SK-N-SH (cell line): ENCODE data around the gene IRF2. TPM values are rescaled to one million over a fixed set of nuclear protein-coding genes. Genes with fewer than 3 reads are reported as not detected.
"Not testable (repeated sequence)": the region's sequence is repeated elsewhere in the genome, so short reads cannot be mapped to it uniquely, and the experiment has no call there.

ENCODE experiments used
- CTCF ChIA-PET: fragments of 300-600, 350-600 bp; formaldehyde crosslinking; extraction: SDS; loops from one replicate; lab custom pipeline; 2021; lab: Yijun Ruan, JAX
- POLR2A ChIA-PET: fragments of 350-600 bp; sonication (Branson Sonifier 250); formaldehyde crosslinking; extraction: SDS; loops from one replicate; lab custom pipeline; 2020; ENCODE audit warnings: antibody characterized with exemption, inconsistent platforms; lab: Yijun Ruan, JAX
- DNase-seq: peaks from one replicate; pipeline ENCODE4 v3.0.0; 2012
- H2AFZ ChIP-seq: fragments of 200-600 bp; sonication (generic); 2 replicates; pipeline ENCODE4 v1.8.1; 2016; ENCODE audit warnings: antibody characterized with exemption, mild to moderate bottlenecking, low read depth
- H3F3A ChIP-seq: fragments of 200-600 bp; sonication (generic); replicated peaks from 2 replicates; pipeline ENCODE3; 2016; ENCODE audit warnings: antibody characterized with exemption, mild to moderate bottlenecking; ENCODE audit not compliant: insufficient read depth
- H3K27ac ChIP-seq, 2 experiments: fragments of 200-500 bp in 1 of 2; fragments of 200-600 bp in 1 of 2; sonication (Bioruptor generic) in 1 of 2; sonication (generic), shearing (Covaris generic) in 1 of 2; 2 replicates each; pipeline versions ENCODE4 v1.5.1 to v1.6.1; 2014 to 2016; ENCODE audit warnings: low read depth in 2 of 2, inconsistent platforms in 1 of 2, low read length in 1 of 2, mild to moderate bottlenecking in 1 of 2, mixed read lengths in 1 of 2
- H3K27me3 ChIP-seq: fragments of 200-600 bp; sonication (generic), shearing (Covaris generic); 2 replicates; pipeline ENCODE4 v1.6.1; 2016; ENCODE audit warnings: mixed run types; ENCODE audit not compliant: insufficient read depth
- H3K36me3 ChIP-seq, 2 experiments: fragments of 200-500 bp in 1 of 2; fragments of 200-600 bp in 1 of 2; sonication (Bioruptor generic) in 1 of 2; sonication (generic) in 1 of 2; replicated peaks in 1 of 2; 2 replicates each; pipeline versions ENCODE3 to v1.5.1; 2014 to 2016; ENCODE audit warnings: low read length in 1 of 2, mild to moderate bottlenecking in 1 of 2; ENCODE audit not compliant: insufficient read depth in 2 of 2, control insufficient read depth in 1 of 2
- H3K4me1 ChIP-seq, 2 experiments: fragments of 200-500 bp in 1 of 2; fragments of 200-600 bp in 1 of 2; sonication (Bioruptor generic) in 1 of 2; sonication (generic), shearing (Covaris generic) in 1 of 2; 2 replicates each; pipeline versions ENCODE4 v1.5.1 to v1.6.1; 2014 to 2016; ENCODE audit warnings: low read depth in 1 of 2, low read length in 1 of 2, mixed run types in 1 of 2; ENCODE audit not compliant: insufficient read depth in 2 of 2, control insufficient read depth in 1 of 2
- H3K4me2 ChIP-seq: fragments of 200-600 bp; sonication (generic), shearing (Covaris generic); 2 replicates; pipeline ENCODE4 v1.6.1; 2017; ENCODE audit warnings: mixed run types
- H3K4me3 ChIP-seq, 2 experiments: fragments of 200-500 bp in 1 of 2; fragments of 200-600 bp in 1 of 2; sonication (Bioruptor generic) in 1 of 2; sonication (generic), shearing (Covaris generic) in 1 of 2; 2 replicates each; pipeline versions ENCODE4 v1.5.1 to v1.8.1; 2014 to 2016; ENCODE audit warnings: low read depth in 2 of 2, inconsistent platforms in 1 of 2, low read length in 1 of 2, mild to moderate bottlenecking in 1 of 2, mixed read lengths in 1 of 2, moderate library complexity in 1 of 2
- H3K79me2 ChIP-seq: fragments of 200-600 bp; sonication (generic); 2 replicates; pipeline ENCODE4 v1.8.1; 2017; ENCODE audit warnings: mild to moderate bottlenecking; ENCODE audit not compliant: insufficient read depth
- H3K9ac ChIP-seq: fragments of 200-600 bp; sonication (generic); 2 replicates; pipeline ENCODE4 v1.6.1; 2017; ENCODE audit warnings: mixed run types
- H3K9me2 ChIP-seq: fragments of 200-600 bp; sonication (generic); 2 replicates; pipeline ENCODE4 v1.6.1; 2017; ENCODE audit warnings: mixed run types
- H3K9me3 ChIP-seq: fragments of 200-600 bp; sonication (generic); 2 replicates; pipeline ENCODE4 v1.6.1; 2017; ENCODE audit warnings: mixed run types, mild to moderate bottlenecking, moderate library complexity
- H4K20me1 ChIP-seq: fragments of 200-600 bp; sonication (generic); 2 replicates; pipeline ENCODE4 v1.6.1; 2017; ENCODE audit warnings: mild to moderate bottlenecking, mixed run types; ENCODE audit not compliant: insufficient read depth
- CHD2 ChIP-seq: fragments of 150-350 bp; IDR thresholded peaks from 2 replicates; pipeline ENCODE4 v1.6.1; 2018; ENCODE audit warnings: low read length; ENCODE audit not compliant: partially characterized antibody
- CTCF ChIP-seq: fragments of 200-600 bp; sonication (generic); IDR thresholded peaks from 2 replicates; pipeline ENCODE4 v1.6.1; 2017; ENCODE audit warnings: antibody characterized with exemption, mild to moderate bottlenecking, moderate library complexity
- EZH2phosphoT487 ChIP-seq: fragments of 200-600 bp; sonication (generic); IDR thresholded peaks from 2 replicates; pipeline ENCODE4 v1.6.1; 2017; ENCODE audit warnings: low read depth, mixed run types, mild to moderate bottlenecking, antibody characterized with exemption, moderate library complexity, borderline replicate concordance
- FOXJ3 ChIP-seq: sonication (generic); formaldehyde crosslinking; IDR thresholded peaks from 2 replicates; pipeline ENCODE4 v1.5.1; 2020; ENCODE audit warnings: mild to moderate bottlenecking, missing genetic modification reagents
- GATA2 ChIP-seq: sonication (generic); formaldehyde crosslinking; IDR thresholded peaks from 2 replicates; pipeline ENCODE4 v1.5.0; 2020; ENCODE audit warnings: mild to moderate bottlenecking, missing genetic modification reagents
- JUND ChIP-seq: IDR thresholded peaks from 2 replicates; pipeline ENCODE4 v1.4.0; 2012
- MAX ChIP-seq: IDR thresholded peaks from 2 replicates; pipeline ENCODE4 v1.4.0; 2012; ENCODE audit warnings: low read depth
- RCOR1 ChIP-seq: fragments of 150-350 bp; IDR thresholded peaks from 2 replicates; pipeline ENCODE4 v1.6.1; 2017; ENCODE audit warnings: antibody characterized with exemption, low read length
- RFX5 ChIP-seq: IDR thresholded peaks from 2 replicates; pipeline ENCODE4 v1.6.1; 2012; ENCODE audit warnings: mild to moderate bottlenecking, improper control_type of control experiment, low read length
- USF1 ChIP-seq: IDR thresholded peaks from 2 replicates; pipeline ENCODE4 v1.4.0; 2012; ENCODE audit warnings: low read depth, borderline replicate concordance
- WGBS: methylation state at CpG from one replicate; pipeline ENCODE4 v1.1.6; 2017; ENCODE audit warnings: low lambda C conversion rate; 5-methylcytosine and 5-hydroxymethylcytosine counted together
- polyA plus RNA-seq, 3 experiments: library from polyadenylated mRNA; depleted of rRNA; stranded (reverse); fragments of >200 nt; gene quantifications; 2 replicates each; pipeline ENCODE4 v1.2.3, GENCODE V29; 2012

Gene IRF2
- polyA plus RNA-seq, 1 of the 3 experiments (the other 2 are of a cell fraction) = 23.3 TPM

GRCh38 chr4:184383497-184384055 lies 90.8 kb downstream of the IRF2 start (continued):
- TF ChIP-seq RCOR1 = no peak
- TF ChIP-seq CHD2 = no peak
- no peak for TF ChIP-seq RFX5
- TF ChIP-seq EZH2phosphoT487 = no peak
- no peak for TF ChIP-seq GATA2
- no peak for TF ChIP-seq CTCF
- peak; percentile 89 for TF ChIP-seq MAX
- no peak for TF ChIP-seq FOXJ3 (CRISPR knock-in tag)
- TF ChIP-seq, all 33 proteins: peak for 13

- POLR2A ChIA-PET = no interaction called here
- CTCF ChIA-PET = interaction anchor here (0.9 to 1.3 kb wide), 3 partner anchors 21 to 118 kb away, joined by 3 to 5 read pairs (median 3); no protein-coding TSS in a partner anchor
- TF ChIP-seq JUND = no peak
These were observed 92.0 kb downstream of the IRF2 start for GRCh38 chr4:184382189-184382846.

GRCh38 chr4:184380707-184381106 lies 93.6 kb downstream of the IRF2 start:
- Histone ChIP-seq H3F3A (peaks cover 24% of the 10 kb centered on the region), H3K27me3 (no peaks in the 10 kb centered on the region), H4K20me1 (no peaks in the 10 kb centered on the region), H3K36me3 (peaks cover 0 to 4% of the 10 kb centered on the region in 2 experiments), H3K79me2 (no peaks in the 10 kb centered on the region), H3K4me1 (peaks cover 12 to 30% of the 10 kb centered on the region in 2 experiments), H3K27ac (no peak overlapping the region), H3K4me2 (no peak overlapping the region), H3K9ac (no peak overlapping the region), H3K4me3 (no peak overlapping the region), H2AFZ (no peak overlapping the region), H3K9me3 (no peaks in the 10 kb centered on the region), H3K9me2 (no peaks in the 10 kb centered on the region)
- CTCF ChIA-PET = interaction anchor here (0.7 kb wide), 1 partner anchor 13 kb away, joined by 3 read pairs; no protein-coding TSS in a partner anchor
- DNase-seq = no peak
- TF ChIP-seq USF1 (no peak), EZH2phosphoT487 (no peak), JUND (no peak)
- WGBS = 80% methylated on average over 4 of the region's 4 CpGs
- POLR2A ChIA-PET = no interaction called here

More at GRCh38 chr4:184382189-184382846, 92.0 kb downstream of the IRF2 start:
- no peaks in the 10 kb centered on the region for H3K27me3 ChIP-seq
- no peaks in the 10 kb centered on the region for H3K9me3 ChIP-seq
- no peaks in the 10 kb centered on the region for H3K79me2 ChIP-seq
- peaks cover 12 to 30% of the 10 kb centered on the region in 2 experiments for H3K4me1 ChIP-seq
- H3K4me3 ChIP-seq = no peak overlapping the region
- H3K27ac ChIP-seq = peak overlapping the region; percentile 80 to 90; a peak in 3 of 4 replicates
- H3K9ac ChIP-seq = no peak overlapping the region
- H3F3A ChIP-seq = peaks cover 21% of the 10 kb centered on the region
- no peak overlapping the region; the same call in 1 of the 2 replicates for H3K4me2 ChIP-seq
- no peak overlapping the region for H2AFZ ChIP-seq
- no peaks in the 10 kb centered on the region for H3K9me2 ChIP-seq
- no peak for DNase-seq
- H4K20me1 ChIP-seq = no peaks in the 10 kb centered on the region
- H3K36me3 ChIP-seq = peaks cover 6 to 11% of the 10 kb centered on the region in 2 experiments
- 80% methylated on average over 8 of the region's 12 CpGs for WGBS

- Histone ChIP-seq H3F3A (peaks cover 24% of the 10 kb centered on the region), H3K4me1 (peaks cover 12 to 26% of the 10 kb centered on the region in 2 experiments)
- H3K36me3 ChIP-seq, H3K27ac ChIP-seq, POLR2A ChIA-PET, H3K4me3 ChIP-seq, H3K9me2 ChIP-seq, H3K9me3 ChIP-seq, H3K27me3 ChIP-seq, H2AFZ ChIP-seq, H3K79me2 ChIP-seq, CTCF ChIA-PET, H3K9ac ChIP-seq, DNase-seq, H4K20me1 ChIP-seq, H3K4me2 ChIP-seq: not testable (repeated sequence)
- 90% methylated on average over 5 of the region's 5 CpGs for WGBS
These were observed 94.1 kb downstream of the IRF2 start for GRCh38 chr4:184380214-184380613.
